Measurements from ENCODE around the gene SND1. TPM values are rescaled to one million over a fixed set of nuclear protein-coding genes. Genes with fewer than 3 reads are reported as not detected.

Gene SND1
- total RNA-seq, 1 donor from 2014 or later: 165 TPM

DNA sequence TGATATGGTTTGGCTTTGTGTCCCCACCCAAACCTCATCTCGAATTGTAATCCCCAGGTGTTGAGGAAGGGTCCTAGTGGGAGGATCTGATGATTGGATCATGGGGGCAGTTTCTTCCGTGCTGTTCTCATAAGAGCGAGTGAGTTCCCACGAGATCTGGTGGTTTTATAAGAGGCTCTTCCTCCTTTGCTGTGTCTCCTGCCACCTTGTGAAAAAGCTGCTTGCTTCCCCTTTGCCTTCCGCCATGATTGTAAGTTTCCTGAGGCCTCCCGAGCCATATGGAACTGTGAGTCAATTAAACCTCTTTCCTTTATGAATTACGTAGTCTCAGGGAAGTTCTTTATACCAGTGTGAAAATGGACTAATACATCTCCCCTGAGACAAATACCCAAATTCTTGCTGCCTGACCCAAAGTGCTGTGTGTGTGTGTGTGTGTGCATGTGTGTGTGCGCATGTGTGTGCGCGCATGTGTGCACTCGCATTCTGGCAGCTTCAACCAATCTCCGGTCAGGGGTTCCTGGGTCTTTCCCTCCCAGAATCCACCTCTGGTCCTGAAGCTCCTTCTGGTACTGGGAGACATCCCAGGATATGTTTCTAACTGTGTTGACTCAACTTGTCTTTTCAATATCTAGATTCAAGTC, 477.4 kb downstream of the SND1 start:
- Mint-ChIP-seq H3K4me1 (ENCODE audit: low read depth, unreplicated experiment) (no peaks in the 10 kb centered on the region), H3K36me3 (ENCODE audit: unreplicated experiment) (peaks cover 4% of the 10 kb centered on the region), H3K27ac (ENCODE audit: unreplicated experiment) (no peak overlapping the region), H3K4me3 (ENCODE audit: unreplicated experiment) (no peak overlapping the region), H3K9me3 (ENCODE audit: unreplicated experiment) (no peaks in the 10 kb centered on the region), H3K27me3 (ENCODE audit: unreplicated experiment) (peaks cover 3% of the 10 kb centered on the region)
- DNase-seq: no peak
- TF ChIP-seq, protein P1, sequence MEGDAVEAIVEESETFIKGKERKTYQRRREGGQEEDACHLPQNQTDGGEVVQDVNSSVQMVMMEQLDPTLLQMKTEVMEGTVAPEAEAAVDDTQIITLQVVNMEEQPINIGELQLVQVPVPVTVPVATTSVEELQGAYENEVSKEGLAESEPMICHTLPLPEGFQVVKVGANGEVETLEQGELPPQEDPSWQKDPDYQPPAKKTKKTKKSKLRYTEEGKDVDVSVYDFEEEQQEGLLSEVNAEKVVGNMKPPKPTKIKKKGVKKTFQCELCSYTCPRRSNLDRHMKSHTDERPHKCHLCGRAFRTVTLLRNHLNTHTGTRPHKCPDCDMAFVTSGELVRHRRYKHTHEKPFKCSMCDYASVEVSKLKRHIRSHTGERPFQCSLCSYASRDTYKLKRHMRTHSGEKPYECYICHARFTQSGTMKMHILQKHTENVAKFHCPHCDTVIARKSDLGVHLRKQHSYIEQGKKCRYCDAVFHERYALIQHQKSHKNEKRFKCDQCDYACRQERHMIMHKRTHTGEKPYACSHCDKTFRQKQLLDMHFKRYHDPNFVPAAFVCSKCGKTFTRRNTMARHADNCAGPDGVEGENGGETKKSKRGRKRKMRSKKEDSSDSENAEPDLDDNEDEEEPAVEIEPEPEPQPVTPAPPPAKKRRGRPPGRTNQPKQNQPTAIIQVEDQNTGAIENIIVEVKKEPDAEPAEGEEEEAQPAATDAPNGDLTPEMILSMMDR (IDR thresholded peaks at IDR 0.05; ENCODE audit: partially characterized antibody, unreplicated experiment): no peak

DNA sequence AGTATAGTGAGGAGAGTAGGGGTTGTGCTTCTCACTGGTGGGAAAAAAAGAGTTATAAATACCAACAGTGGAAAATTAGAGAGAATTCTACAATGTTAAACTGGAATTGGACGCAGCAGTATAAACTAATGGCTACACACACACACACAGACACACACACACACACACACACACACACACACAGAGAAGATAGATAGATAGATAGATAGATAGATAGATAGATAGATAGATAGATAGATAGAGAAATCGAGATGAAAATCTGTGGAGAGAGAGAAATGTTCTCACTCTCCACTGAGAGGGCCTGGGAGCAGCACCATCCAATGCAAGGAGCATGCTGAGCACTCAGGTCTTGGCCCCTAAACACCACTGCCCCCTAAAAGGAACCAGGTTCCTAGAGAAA, 479.1 kb downstream of the SND1 start:
- TF ChIP-seq, protein P1 (IDR thresholded peaks at IDR 0.05; ENCODE audit: partially characterized antibody, unreplicated experiment): no peak
- Mint-ChIP-seq H3K4me3 (ENCODE audit: unreplicated experiment) (no peak overlapping the region), H3K27ac (ENCODE audit: unreplicated experiment) (no peak overlapping the region), H3K9me3 (ENCODE audit: unreplicated experiment) (peaks cover 5% of the 10 kb centered on the region), H3K36me3 (ENCODE audit: unreplicated experiment) (peaks cover 4% of the 10 kb centered on the region), H3K27me3 (ENCODE audit: unreplicated experiment) (peaks cover 9% of the 10 kb centered on the region), H3K4me1 (ENCODE audit: low read depth, unreplicated experiment) (peaks cover 8% of the 10 kb centered on the region)
- DNase-seq: no peak

DNA sequence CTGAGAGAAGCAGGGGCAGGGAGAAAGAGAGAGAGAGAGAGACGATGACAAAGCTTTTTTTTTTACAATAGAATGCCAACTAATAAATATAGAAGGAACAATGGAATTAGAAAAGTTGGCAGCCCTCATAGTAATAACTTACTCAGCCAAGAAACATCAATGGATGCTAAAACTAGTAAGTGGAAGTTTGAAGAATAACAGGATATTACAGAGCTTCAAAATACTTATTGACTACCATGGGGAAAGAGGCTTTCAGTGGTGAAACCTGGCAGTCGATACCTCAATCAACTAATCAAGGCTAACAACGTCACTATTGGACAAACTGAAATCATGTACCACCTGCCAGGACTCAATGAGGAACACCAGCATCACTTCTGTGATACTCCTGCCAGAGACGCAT, 479.7 kb downstream of the SND1 start:
- H3K4me1 Mint-ChIP-seq (ENCODE audit: low read depth, unreplicated experiment): peaks cover 8% of the 10 kb centered on the region
- H3K27me3 Mint-ChIP-seq (ENCODE audit: unreplicated experiment): peaks cover 9% of the 10 kb centered on the region
- peaks cover 5% of the 10 kb centered on the region for H3K9me3 Mint-ChIP-seq (ENCODE audit: unreplicated experiment)
- no peak overlapping the region for H3K27ac Mint-ChIP-seq (ENCODE audit: unreplicated experiment)
- H3K4me3 Mint-ChIP-seq (ENCODE audit: unreplicated experiment): no peak overlapping the region
- TF ChIP-seq, protein P1 (IDR thresholded peaks at IDR 0.05; ENCODE audit: partially characterized antibody, unreplicated experiment): no peak
- no peak for DNase-seq
- H3K36me3 Mint-ChIP-seq (ENCODE audit: unreplicated experiment): peaks cover 4% of the 10 kb centered on the region

DNA sequence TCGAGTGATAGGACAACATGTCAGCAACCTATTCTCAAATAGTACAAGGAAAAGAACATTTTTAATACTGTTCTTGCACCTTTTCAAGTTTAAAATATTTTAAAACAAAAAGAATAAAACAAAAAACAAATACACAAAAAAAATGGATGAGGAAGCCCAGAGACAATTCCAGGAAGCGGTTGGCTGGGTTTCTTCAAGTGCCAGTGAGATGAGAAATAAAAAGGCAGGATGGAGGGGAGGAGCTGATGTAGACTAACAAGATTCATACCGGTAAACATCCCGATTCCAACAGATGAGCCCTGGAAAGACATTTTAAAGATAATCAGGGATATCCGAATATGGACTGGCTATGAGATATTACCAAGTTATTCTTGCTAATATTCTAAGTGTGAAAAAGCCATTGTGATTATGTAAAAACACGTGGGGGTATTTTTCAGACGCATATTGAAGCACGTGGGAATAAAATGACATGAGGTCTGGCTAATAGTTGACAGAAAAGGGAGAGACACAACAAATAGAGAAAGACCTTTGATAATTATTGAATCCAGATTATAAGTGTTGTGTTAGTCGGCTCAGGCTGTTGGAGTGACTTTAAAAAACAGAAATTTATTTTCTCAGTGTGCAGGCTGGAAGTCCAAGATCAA, 480.6 kb downstream of the SND1 start:
- TF ChIP-seq, protein P1 (IDR thresholded peaks at IDR 0.05; ENCODE audit: partially characterized antibody, unreplicated experiment): no peak
- Mint-ChIP-seq H3K36me3 (ENCODE audit: unreplicated experiment) (peaks cover 4% of the 10 kb centered on the region), H3K9me3 (ENCODE audit: unreplicated experiment) (peaks cover 5% of the 10 kb centered on the region), H3K27me3 (ENCODE audit: unreplicated experiment) (peaks cover 9% of the 10 kb centered on the region), H3K4me1 (ENCODE audit: low read depth, unreplicated experiment) (peaks cover 8% of the 10 kb centered on the region), H3K4me3 (ENCODE audit: unreplicated experiment) (no peak overlapping the region), H3K27ac (ENCODE audit: unreplicated experiment) (no peak overlapping the region)
- no peak for DNase-seq

DNA sequence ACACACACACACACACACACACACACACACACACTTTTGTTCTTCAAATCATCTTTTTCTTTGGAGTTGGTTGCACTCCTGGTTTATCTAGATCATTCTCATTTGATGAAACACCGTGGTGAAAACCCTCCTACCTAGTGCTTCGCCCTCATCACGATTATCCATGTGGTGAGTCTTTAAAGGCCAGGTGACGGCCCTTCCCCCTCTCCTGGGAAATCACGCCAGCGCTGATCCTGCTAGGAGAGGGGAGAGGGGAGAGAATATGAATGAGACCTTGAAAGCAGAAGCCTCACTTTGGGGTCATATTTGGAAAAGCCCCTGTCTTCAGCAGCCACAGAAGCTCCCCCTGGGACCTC, 483.1 kb downstream of the SND1 start:
- Mint-ChIP-seq H3K27ac (ENCODE audit: unreplicated experiment) (no peak overlapping the region), H3K27me3 (ENCODE audit: unreplicated experiment) (peaks cover 9% of the 10 kb centered on the region), H3K9me3 (ENCODE audit: unreplicated experiment) (peaks cover 5% of the 10 kb centered on the region), H3K4me1 (ENCODE audit: low read depth, unreplicated experiment) (peaks cover 8% of the 10 kb centered on the region), H3K4me3 (ENCODE audit: unreplicated experiment) (peak overlapping the region; percentile 67), H3K36me3 (ENCODE audit: unreplicated experiment) (peaks cover 4% of the 10 kb centered on the region)
- DNase-seq: no peak
- TF ChIP-seq, protein P1 (IDR thresholded peaks at IDR 0.05; ENCODE audit: partially characterized antibody, unreplicated experiment): no peak
